ENCODE results near the gene C7orf33. TPM values are rescaled to one million over a fixed set of nuclear protein-coding genes. Genes with fewer than 3 reads are reported as not detected.

Gene C7orf33
- total RNA-seq, 2 experiments from 2014 or later: not detected

DNA sequence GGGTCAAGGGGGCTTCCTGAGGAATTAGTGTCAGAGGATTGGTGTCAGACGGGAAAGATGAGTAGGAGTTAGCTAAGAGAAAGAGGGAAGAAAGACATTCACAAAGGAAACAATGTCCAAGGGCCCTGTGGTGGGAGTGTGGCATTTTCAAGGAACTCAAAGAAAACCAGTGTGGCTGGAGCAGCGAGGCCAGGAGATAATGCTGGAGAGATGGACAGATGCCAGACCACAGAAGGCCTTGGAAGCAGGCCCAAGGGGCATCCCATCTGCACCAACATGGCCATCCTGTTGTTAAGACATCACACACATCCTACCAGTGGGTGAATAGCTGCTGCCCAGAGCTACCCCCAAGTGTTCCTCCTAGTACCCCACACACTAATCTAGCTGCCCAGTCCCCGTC lies 72.1 kb downstream of the C7orf33 start:
- intact Hi-C loops (cut with micrococcal nuclease; ENCODE audit: unreplicated experiment): no loop called here
- no peak for DNase-seq (ENCODE audit: low spot score)
- Histone ChIP-seq H3K36me3 (ENCODE audit: insufficient read depth, low read length) (no peaks in the 10 kb centered on the region), H3K9me2 (ENCODE audit: insufficient read depth, low read length) (no peaks in the 10 kb centered on the region), H3K4me1 (ENCODE audit: insufficient read depth, low read length, poor library complexity, severe bottlenecking) (no peaks in the 10 kb centered on the region), H3K9me3 (ENCODE audit: low read length) (no peaks in the 10 kb centered on the region), H3K79me2 (ENCODE audit: insufficient read depth, low read depth, low read length) (no peaks in the 10 kb centered on the region), H4K20me1 (ENCODE audit: insufficient read depth, low read length) (no peaks in the 10 kb centered on the region), H2AFZ (ENCODE audit: low read length) (no peak overlapping the region), H3K4me3 (ENCODE audit: low read depth, low read length, poor library complexity, severe bottlenecking) (no peak overlapping the region), H3K27ac (ENCODE audit: low read depth, low read length, poor library complexity, severe bottlenecking) (no peak overlapping the region), H3K4me2 (ENCODE audit: low read length) (no peak overlapping the region)
- ChIA-PET CTCF (ENCODE audit: unreplicated experiment) (no interaction called here), POLR2A (no interaction called here)
- no peak for TF ChIP-seq EZH2phosphoT487 (IDR thresholded peaks at IDR 0.05; ENCODE audit: borderline replicate concordance, low read depth, low read length)
- TF ChIP-seq, protein P1, sequence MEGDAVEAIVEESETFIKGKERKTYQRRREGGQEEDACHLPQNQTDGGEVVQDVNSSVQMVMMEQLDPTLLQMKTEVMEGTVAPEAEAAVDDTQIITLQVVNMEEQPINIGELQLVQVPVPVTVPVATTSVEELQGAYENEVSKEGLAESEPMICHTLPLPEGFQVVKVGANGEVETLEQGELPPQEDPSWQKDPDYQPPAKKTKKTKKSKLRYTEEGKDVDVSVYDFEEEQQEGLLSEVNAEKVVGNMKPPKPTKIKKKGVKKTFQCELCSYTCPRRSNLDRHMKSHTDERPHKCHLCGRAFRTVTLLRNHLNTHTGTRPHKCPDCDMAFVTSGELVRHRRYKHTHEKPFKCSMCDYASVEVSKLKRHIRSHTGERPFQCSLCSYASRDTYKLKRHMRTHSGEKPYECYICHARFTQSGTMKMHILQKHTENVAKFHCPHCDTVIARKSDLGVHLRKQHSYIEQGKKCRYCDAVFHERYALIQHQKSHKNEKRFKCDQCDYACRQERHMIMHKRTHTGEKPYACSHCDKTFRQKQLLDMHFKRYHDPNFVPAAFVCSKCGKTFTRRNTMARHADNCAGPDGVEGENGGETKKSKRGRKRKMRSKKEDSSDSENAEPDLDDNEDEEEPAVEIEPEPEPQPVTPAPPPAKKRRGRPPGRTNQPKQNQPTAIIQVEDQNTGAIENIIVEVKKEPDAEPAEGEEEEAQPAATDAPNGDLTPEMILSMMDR (conservative IDR thresholded peaks at IDR 0.05; ENCODE audit: low read length): no peak
- BruUV-seq (replicated peaks): no TSS peak

DNA sequence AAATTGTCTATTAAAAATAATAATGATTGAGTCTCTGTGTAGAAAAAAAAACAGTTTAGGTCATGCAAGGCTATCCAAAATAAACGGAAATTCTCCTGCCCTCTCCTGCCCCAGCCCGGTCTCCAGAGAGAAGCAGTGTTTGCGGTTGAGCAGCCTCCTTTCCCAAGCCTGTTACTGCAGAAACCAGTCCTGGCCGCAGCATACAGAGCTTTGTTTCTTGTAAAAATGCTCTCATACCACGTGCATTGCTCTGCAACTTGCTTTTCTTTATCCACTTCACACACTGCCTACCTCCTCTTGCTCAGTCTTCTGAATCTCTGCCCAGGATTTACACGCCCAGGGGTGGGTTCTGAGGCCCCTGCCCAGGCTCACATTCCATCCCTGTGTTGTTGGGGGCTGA lies 73.8 kb downstream of the C7orf33 start:
- H3K27ac ChIP-seq (ENCODE audit: low read depth, low read length, poor library complexity, severe bottlenecking): no peak overlapping the region
- no peaks in the 10 kb centered on the region for H3K79me2 ChIP-seq (ENCODE audit: insufficient read depth, low read depth, low read length)
- H3K9me3 ChIP-seq (ENCODE audit: low read length): no peaks in the 10 kb centered on the region
- intact Hi-C loops (cut with micrococcal nuclease; ENCODE audit: unreplicated experiment): no loop called here
- no peaks in the 10 kb centered on the region for H3K36me3 ChIP-seq (ENCODE audit: insufficient read depth, low read length)
- H2AFZ ChIP-seq (ENCODE audit: low read length): no peak overlapping the region
- no peak for DNase-seq (ENCODE audit: low spot score)
- BruUV-seq (replicated peaks): no TSS peak
- no peaks in the 10 kb centered on the region for H3K4me1 ChIP-seq (ENCODE audit: insufficient read depth, low read length, poor library complexity, severe bottlenecking)
- H3K4me2 ChIP-seq (ENCODE audit: low read length): no peak overlapping the region
- H3K4me3 ChIP-seq (ENCODE audit: low read depth, low read length, poor library complexity, severe bottlenecking): no peak overlapping the region
- TF ChIP-seq, protein P1 (conservative IDR thresholded peaks at IDR 0.05; ENCODE audit: low read length): no peak
- TF ChIP-seq EZH2phosphoT487 (IDR thresholded peaks at IDR 0.05; ENCODE audit: borderline replicate concordance, low read depth, low read length): no peak
- POLR2A ChIA-PET: no interaction called here
- CTCF ChIA-PET (ENCODE audit: unreplicated experiment): no interaction called here
- no peaks in the 10 kb centered on the region for H3K9me2 ChIP-seq (ENCODE audit: insufficient read depth, low read length)
- no peaks in the 10 kb centered on the region for H4K20me1 ChIP-seq (ENCODE audit: insufficient read depth, low read length)

DNA sequence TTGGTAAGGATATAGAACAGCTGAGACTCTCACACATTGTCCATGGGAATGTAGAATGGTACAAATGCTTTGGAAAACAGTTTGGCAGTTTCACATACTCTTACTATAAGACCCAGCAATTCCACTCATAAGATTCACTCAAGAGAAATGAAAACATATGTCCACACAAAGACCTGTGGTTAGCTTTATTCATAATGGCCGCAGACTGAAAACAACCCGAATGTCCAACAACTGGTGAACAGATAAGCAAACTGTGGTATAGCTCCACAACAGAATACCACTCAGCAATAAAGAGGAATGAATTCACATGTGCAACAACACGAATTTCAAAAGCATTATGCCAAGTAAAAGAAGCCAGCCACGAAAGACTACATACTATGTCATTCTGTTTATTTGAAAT lies 74.7 kb downstream of the C7orf33 start:
- no peak for DNase-seq (ENCODE audit: low spot score)
- Histone ChIP-seq H2AFZ (ENCODE audit: low read length) (no peak overlapping the region), H4K20me1 (ENCODE audit: insufficient read depth, low read length) (no peaks in the 10 kb centered on the region), H3K27ac (ENCODE audit: low read depth, low read length, poor library complexity, severe bottlenecking) (no peak overlapping the region), H3K9me2 (ENCODE audit: insufficient read depth, low read length) (no peaks in the 10 kb centered on the region), H3K4me3 (ENCODE audit: low read depth, low read length, poor library complexity, severe bottlenecking) (no peak overlapping the region), H3K36me3 (ENCODE audit: insufficient read depth, low read length) (no peaks in the 10 kb centered on the region), H3K4me2 (ENCODE audit: low read length) (no peak overlapping the region), H3K9me3 (ENCODE audit: low read length) (no peaks in the 10 kb centered on the region), H3K4me1 (ENCODE audit: insufficient read depth, low read length, poor library complexity, severe bottlenecking) (no peaks in the 10 kb centered on the region), H3K79me2 (ENCODE audit: insufficient read depth, low read depth, low read length) (no peaks in the 10 kb centered on the region)
- no peak for TF ChIP-seq EZH2phosphoT487 (IDR thresholded peaks at IDR 0.05; ENCODE audit: borderline replicate concordance, low read depth, low read length)
- TF ChIP-seq, protein P1 (conservative IDR thresholded peaks at IDR 0.05; ENCODE audit: low read length): no peak
- ChIA-PET POLR2A (no interaction called here), CTCF (ENCODE audit: unreplicated experiment) (no interaction called here)
- intact Hi-C loops (cut with micrococcal nuclease; ENCODE audit: unreplicated experiment): no loop called here
- BruUV-seq (replicated peaks): no TSS peak

Other genes starting within 250 kb of the C7orf33 start
- gene CUL1, start 108.1 kb downstream of the C7orf33 start, total RNA-seq (2014; rRNA removed; shearing (Covaris generic)): 36.7 and 40.5 TPM in 2 replicates
- 53.1 and 56.6 TPM in 2 replicates for gene CUL1, start 108.1 kb downstream of the C7orf33 start, total RNA-seq (2022)